GM19463 (cell line): Measurements from ENCODE around the gene CACNB4.
A peak's percentile ranks its signal among the peaks of the same experiment; 100 is the strongest.

ENCODE experiments used
- ATAC-seq: cut with Tn5 transposase; IDR thresholded peaks from one replicate; pipeline ENCODE4 v1.9.1; 2021; ENCODE audit warnings: mild to moderate bottlenecking, moderate library complexity; ENCODE audit not compliant: unreplicated experiment

The CACNB4 gene

GRCh38 chr2:151833984-151834383 is 264.9 kb downstream of the CACNB4 start:
- ATAC-seq, result peak; percentile 71

DNA sequence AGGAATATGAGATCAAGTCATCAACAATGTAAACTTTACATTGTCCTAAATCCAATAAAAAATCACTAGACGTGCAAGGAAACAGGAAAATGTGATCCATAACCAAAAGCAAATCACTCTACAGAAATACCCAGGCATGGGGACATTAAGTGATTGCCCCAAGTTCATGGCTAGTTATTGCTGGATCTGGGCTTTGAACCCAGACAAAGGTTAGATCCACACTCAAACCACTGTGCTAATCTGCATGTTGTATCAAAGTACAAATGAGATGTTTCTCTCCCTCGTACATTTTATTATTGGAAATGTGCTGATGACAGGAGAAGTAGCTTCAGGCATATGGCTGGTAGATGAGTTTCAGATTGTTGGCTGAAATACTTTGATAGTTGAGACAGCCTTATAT is 267.9 kb downstream of the CACNB4 start:
- ATAC-seq, result no peak

DNA sequence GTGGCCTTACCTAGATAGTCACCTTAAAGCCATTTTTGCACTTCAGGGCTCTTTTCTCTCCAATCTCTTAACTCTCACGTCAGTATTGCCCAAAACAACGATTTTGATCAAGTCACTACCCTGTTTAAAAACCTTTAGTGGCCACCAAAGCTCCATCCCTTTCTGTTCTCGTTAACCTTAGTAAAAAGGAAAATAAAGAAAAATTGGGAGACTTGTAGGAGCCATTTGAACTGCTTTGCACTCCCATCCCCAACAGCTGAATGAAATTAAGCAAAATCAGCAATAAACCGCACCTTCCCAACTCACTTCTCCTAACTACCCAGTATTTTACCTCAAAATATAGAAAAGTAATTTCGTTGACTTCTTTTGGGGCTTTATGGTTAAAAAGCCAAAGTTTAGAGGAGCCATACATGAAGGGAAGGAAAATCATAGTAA is 269.9 kb downstream of the CACNB4 start:
- ATAC-seq, result no peak

- ATAC-seq, result peak; percentile 93
These were observed 270.5 kb downstream of the CACNB4 start, which contains the start of gene ARL5A for GRCh38 chr2:151828143-151828889. Gene ARL5A, minus strand, starts transcription at chr2:151828421. Its CDS starts 245 bp downstream, at chr2:151828176.

DNA sequence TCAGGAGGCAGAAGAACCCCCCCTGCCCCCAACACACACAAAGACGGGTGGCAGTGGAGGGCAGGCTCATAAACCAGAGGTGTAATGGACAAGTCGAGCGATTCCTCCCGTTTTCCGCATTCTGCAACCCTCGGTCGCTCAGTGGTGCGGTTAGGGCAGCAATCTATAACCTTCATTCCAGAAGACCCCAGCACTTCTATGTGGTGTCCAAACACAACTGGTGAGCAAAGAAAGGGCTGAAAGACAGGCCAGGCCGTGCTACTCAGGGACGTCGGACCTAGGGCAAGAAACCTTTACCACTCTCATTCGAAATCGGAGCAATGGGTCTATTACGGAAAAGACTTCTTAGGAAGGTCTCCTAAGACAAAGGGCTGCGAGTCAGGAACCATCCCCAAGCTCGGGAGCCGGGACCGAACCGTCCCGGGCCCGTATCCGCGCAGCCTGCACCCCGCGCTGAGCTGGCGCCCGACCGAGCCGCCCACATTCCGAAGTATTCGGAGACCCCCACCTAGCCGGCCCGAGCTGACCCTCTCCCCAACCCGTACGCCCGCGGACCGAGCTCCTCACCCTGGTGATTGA is 271.2 kb downstream of the CACNB4 start:
- peak; percentile 11 for ATAC-seq

- ATAC-seq, result no peak
These were observed 272.1 kb downstream of the CACNB4 start for GRCh38 chr2:151826737-151827157.

- no peak for ATAC-seq
These were observed 274.0 kb downstream of the CACNB4 start for GRCh38 chr2:151824886-151825285.

- ATAC-seq, result no peak
These were observed 275.2 kb downstream of the CACNB4 start for GRCh38 chr2:151823651-151824050.

DNA sequence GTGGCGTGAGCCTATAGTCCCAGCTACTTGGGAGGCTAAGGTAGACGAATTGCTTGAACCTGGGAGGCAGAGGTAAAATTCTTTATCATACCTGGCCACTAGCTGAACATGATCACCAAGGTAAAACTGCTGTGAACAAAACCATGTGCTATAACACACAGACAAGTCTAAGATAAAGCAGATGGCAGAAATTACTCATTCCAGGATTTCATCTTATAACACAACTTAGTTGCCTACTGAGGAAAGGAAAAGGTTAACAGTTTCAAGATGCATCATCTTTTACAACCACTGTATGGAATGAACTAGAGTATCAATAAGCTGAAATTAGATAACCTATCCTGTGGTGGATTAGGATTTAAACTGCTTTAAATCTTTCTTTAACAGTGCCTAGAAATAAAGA is 278.9 kb downstream of the CACNB4 start:
- ATAC-seq, result peak; percentile 82

DNA sequence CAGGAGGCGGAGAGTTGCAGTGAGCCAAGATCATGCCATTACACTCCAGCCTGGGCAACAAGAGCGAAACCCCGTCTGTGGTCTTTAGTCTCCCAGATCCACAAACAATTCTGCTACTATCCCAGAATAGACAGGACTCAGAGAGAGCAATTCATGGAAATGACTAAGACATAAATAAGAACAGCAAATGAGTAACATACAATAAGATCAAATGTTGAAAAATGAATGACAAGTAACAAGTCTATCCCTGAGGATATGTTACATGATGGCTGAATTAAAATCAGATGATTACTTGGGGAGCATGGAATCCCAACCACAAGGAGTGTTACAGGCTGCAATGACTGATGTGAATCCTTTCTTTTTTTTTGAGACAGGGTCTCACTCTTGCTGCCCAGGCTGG is 280.9 kb downstream of the CACNB4 start:
- no peak for ATAC-seq

GRCh38 chr2:151816843-151817242 is 282.0 kb downstream of the CACNB4 start:
- ATAC-seq, result no peak

DNA sequence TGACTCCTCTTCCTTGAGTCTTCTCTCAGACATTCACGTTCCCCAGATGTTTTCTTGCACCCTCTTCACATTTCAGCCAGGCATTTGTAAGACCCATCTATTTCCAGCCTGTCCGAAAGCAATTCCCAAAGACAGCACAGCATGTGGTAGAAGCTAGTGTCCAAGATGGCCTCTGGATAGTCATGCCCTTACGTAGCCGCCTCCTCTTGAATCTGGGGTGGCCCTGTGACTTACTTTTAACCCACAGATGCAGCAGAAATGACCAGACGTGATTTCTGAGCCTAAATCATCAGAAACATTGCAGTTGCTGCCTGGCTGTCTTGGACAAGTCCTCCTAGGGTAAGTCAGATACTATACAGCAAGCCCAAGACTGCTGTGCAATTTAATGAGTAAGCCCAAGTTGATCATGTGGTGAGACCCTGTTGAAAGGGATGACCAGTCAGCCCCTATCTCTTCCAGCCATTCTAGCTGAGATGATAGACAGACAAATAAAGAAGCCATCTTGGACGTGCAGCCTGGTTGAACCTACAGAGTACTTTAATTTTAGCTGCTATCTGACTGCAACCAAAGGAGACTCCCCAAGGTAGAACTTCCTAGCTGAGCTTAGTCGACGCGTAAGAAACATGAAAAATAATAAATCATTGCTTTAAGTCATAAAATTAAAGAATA is 282.9 kb downstream of the CACNB4 start:
- no peak for ATAC-seq

- ATAC-seq, result no peak
These were observed 288.4 kb downstream of the CACNB4 start for GRCh38 chr2:151810489-151810888.

GRCh38 chr2:151809073-151809383 is 289.8 kb downstream of the CACNB4 start:
- ATAC-seq, result no peak

DNA sequence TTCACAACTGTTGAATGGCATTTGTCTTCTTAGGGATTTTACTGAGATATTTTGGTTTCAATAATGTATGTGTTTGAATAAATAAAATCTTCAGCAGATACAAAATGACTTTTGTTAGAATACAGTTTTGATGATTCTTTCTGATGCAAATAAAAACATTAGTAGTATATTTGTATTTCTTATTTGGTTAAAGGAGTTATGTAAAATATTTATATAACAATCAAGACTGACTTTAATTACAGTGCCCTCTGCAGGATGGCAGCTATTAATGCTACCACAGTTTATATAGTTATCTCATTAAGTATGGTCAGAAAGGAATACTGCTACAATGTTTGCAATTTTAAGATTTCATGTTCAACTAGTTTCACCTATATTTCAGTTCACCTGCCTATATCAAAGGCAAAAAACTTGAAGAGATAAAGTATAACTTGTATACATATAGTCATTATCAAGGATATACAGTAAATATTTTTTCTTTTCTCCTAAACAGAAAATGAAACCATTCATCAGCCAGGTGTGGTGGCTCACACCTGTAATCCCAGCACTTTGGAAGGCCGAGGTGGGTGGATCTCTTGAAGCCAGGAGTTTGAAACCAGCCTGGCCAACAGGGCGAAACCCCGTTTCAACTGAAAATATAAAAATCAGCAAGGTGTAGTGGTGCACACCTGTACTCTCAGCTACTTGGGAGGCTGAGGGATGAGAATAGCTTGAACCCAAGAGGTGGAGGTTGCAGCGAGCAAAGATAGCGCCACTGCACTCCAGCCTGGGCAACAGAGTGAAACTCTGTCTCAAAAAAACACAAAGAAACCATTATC is 290.4 kb downstream of the CACNB4 start:
- no peak for ATAC-seq

DNA sequence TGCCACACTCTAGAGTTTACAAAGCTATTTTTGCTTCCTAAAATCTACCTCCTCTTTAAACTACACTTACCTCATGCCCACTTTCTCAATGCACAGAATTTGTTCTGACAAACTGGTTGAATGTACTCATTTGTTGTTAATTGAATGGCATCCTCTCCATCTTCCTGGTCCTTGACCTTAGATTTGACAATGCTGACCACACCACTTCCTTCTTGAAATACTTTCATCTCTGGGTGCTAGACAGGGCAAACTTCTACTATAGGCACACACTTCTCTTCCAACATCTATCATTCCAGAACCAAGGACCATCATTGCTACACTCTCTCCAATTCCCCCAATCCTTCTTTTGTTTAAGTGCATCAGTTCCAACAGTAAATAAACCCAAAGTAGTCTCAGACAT is 292.9 kb downstream of the CACNB4 start:
- ATAC-seq, result no peak

- no peak for ATAC-seq
These were observed 293.5 kb downstream of the CACNB4 start for GRCh38 chr2:151805343-151805742.

GRCh38 chr2:151803811-151804210 is 295.0 kb downstream of the CACNB4 start:
- no peak for ATAC-seq

DNA sequence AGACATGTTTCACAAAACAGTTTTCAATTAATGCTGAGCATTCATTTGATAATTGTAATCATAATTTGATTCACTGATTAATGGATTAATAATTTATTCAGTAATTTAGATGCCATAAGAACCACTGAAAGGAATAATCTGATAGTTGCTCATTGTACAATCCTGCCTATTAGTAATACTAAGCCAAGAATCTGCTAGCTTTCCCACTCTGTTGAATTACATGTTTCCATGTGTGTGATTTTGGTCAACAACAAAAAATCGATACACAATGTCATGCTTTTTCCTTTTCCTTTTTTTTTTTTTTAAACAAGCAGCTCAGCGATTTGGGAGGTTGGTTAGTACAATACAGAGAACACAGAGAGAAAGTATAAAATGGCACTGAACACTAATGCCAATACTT is 296.5 kb downstream of the CACNB4 start:
- ATAC-seq, result no peak

GRCh38 chr2:151799886-151800292 is 299.0 kb downstream of the CACNB4 start:
- ATAC-seq, result no peak

DNA sequence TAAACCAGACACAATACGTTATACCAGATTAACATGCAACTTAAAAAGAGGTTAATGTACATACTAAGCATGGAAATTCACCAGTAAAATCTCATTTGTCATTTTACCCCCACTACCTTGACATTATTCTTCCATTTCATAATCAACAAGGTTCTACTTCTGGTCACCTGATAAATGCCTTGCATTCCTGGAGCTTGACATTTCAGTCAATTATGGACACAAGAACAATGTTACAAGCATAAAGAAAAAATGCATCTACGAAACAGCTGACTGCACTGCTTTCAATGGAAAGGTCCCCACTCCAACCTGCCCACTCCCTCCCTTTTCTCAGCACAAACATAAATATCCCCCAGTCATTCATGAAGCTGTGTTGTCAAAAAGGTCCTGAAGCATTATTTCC is 302.1 kb downstream of the CACNB4 start:
- no peak for ATAC-seq
